Spleen (tissue), 7 donors: Measurements from ENCODE around the gene HYAL2.

Experiments
- POLR2A ChIP-seq, 3 donors: fragments of 450-650 bp; IDR thresholded peaks; one replicate each; pipeline ENCODE4 v1.5.1; 2017; ENCODE audit warnings: antibody characterized with exemption in 3 of 3, mild to moderate bottlenecking in 1 of 3
- POLR2AphosphoS5 ChIP-seq, 3 donors: sonication (generic); formaldehyde crosslinking; IDR thresholded peaks; one replicate each; pipeline ENCODE4 v1.5.1; 2017; ENCODE audit warnings: antibody characterized with exemption in 3 of 3
- TF ChIP-seq, protein P1 (sequence below), 11 experiments: fragments of 200-600 bp in 7 of 11; fragments of 450-650 bp in 4 of 11; sonication (generic) in 4 of 11; IDR thresholded peaks in 8 of 11; conservative IDR thresholded peaks in 3 of 11; 1 replicate in 7 of 11; 2 replicates in 4 of 11; pipeline versions ENCODE4 v1.4.0 to v1.8.0; 2016 to 2021; ENCODE audit warnings: antibody characterized with exemption in 11 of 11, inconsistent platforms in 4 of 11, mild to moderate bottlenecking in 1 of 11
- donor health status: DM: no; HTN: no; CAD: no; lungs with moderate emphysema.
- donor health status: DM: no; HTN: no; CAD: no.
- donor health status: DM: no; HTN: no; CAD: no.

DNA sequence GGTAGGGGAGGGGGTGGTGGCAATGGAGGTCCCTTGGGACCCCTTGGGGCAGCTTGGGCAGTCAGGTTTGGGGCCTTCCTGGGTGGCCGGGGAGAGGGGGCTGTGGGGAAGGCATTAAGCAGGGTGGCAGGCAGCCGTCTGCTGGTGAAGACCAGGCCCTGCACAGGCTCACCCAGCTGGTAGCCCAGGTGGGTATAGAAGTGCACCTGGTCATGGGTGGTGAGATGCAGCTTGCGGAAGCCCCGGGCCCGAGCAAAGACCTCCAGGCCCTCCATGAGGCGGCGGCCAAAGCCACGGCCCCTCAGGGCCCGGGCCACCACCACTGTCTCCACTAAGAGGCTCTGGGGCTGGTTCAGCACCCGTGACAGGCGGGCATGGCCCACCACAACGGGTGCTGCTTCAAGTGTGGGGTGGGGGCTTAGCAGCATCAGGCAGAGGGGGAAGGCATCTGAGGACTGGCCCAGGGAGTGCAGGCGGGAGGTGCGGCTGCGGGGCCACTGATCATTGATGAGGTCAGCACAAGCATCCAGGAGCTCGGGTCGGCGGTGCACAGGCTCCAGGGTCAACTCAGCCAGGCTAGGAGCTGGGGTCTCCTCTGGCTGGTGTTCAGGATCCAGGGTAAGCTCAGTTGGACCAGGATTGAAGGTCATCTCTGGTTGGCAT lies 25.7 kb downstream of the HYAL2 start:
- TF ChIP-seq, protein P1, sequence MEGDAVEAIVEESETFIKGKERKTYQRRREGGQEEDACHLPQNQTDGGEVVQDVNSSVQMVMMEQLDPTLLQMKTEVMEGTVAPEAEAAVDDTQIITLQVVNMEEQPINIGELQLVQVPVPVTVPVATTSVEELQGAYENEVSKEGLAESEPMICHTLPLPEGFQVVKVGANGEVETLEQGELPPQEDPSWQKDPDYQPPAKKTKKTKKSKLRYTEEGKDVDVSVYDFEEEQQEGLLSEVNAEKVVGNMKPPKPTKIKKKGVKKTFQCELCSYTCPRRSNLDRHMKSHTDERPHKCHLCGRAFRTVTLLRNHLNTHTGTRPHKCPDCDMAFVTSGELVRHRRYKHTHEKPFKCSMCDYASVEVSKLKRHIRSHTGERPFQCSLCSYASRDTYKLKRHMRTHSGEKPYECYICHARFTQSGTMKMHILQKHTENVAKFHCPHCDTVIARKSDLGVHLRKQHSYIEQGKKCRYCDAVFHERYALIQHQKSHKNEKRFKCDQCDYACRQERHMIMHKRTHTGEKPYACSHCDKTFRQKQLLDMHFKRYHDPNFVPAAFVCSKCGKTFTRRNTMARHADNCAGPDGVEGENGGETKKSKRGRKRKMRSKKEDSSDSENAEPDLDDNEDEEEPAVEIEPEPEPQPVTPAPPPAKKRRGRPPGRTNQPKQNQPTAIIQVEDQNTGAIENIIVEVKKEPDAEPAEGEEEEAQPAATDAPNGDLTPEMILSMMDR (IDR thresholded peaks at IDR 0.05 in 8 of 11, conservative IDR thresholded peaks at IDR 0.05 in 3 of 11) = no peak
- no peak for TF ChIP-seq POLR2A (IDR thresholded peaks at IDR 0.05)
- TF ChIP-seq POLR2AphosphoS5 (IDR thresholded peaks at IDR 0.05) = peak in 1 of 3 donors; percentile 55
